H1 (cell line): ENCODE measurements around the gene HAO1. TPM values are rescaled to one million over a fixed set of nuclear protein-coding genes. Genes with fewer than 3 reads are reported as not detected.
A peak's percentile ranks its signal among the peaks of the same experiment; 100 is the strongest.

Experiments
- CTCF ChIA-PET: fragments of 300-600 bp; sonication (Branson Sonifier 250); formaldehyde crosslinking; loops from one replicate; lab custom pipeline; 2021; ENCODE audit not compliant: partially characterized antibody; lab: Charles Lee
- POLR2A ChIA-PET: fragments of 300-600 bp; sonication (Branson Sonifier 250); formaldehyde crosslinking; loops from one replicate; lab custom pipeline; 2021; ENCODE audit warnings: inconsistent platforms; ENCODE audit not compliant: partially characterized antibody; lab: Charles Lee
- DNase-seq, 2 experiments: peaks; one replicate each; pipeline versions ENCODE4 v3.0.0 to v3.0.0-alpha.2; 2010 to 2022; ENCODE audit warnings: low spot score in 2 of 2, low read depth in 1 of 2, mixed read lengths in 1 of 2
- FAIRE-seq: peaks from 2 replicates; lab custom pipeline; 2011; peaks lifted over from hg19 to GRCh38; lab: Jason Lieb, UNC
- H2AFZ ChIP-seq: 2 replicates; pipeline ENCODE4 v1.8.1; 2012; ENCODE audit warnings: low read length, inconsistent platforms
- H2AK5ac ChIP-seq: 2 replicates; pipeline ENCODE4 v1.6.1; 2013; ENCODE audit warnings: low read depth, low read length
- H2BK120ac ChIP-seq: replicated peaks from 2 replicates; pipeline ENCODE3; 2013; ENCODE audit warnings: low read depth, low read length, inconsistent platforms
- H2BK12ac ChIP-seq: 2 replicates; pipeline ENCODE4 v1.6.1; 2013; ENCODE audit warnings: low read depth, low read length
- H2BK15ac ChIP-seq: 2 replicates; pipeline ENCODE4 v1.6.1; 2013; ENCODE audit warnings: low read length
- H2BK20ac ChIP-seq: 2 replicates; pipeline ENCODE4 v1.6.1; 2013; ENCODE audit warnings: low read length
- H2BK5ac ChIP-seq: 2 replicates; pipeline ENCODE4 v1.6.1; 2013; ENCODE audit warnings: low read depth, low read length
- H3K14ac ChIP-seq: 2 replicates; pipeline ENCODE4 v1.6.1; 2013; ENCODE audit warnings: inconsistent platforms; ENCODE audit not compliant: insufficient read length
- H3K18ac ChIP-seq: 2 replicates; pipeline ENCODE4 v1.6.1; 2013; ENCODE audit warnings: low read length; ENCODE audit errors: extremely low read depth
- H3K23ac ChIP-seq: 2 replicates; pipeline ENCODE4 v1.6.1; 2013; ENCODE audit warnings: inconsistent platforms; ENCODE audit not compliant: insufficient read length
- H3K23me2 ChIP-seq: 2 replicates; pipeline ENCODE4 v1.6.1; 2013; ENCODE audit warnings: low read depth, low read length
- H3K27ac ChIP-seq: 2 replicates; pipeline ENCODE4 v1.6.1; 2011; ENCODE audit warnings: low read depth, low read length, inconsistent platforms
- H3K27me3 ChIP-seq, 4 experiments: replicated peaks in 1 of 4; 1 replicate in 1 of 4; 2 replicates in 3 of 4; pipeline versions ENCODE4 v1.6.1 to v1.8.1; 2011 to 2013; ENCODE audit warnings: low read length in 3 of 4, mild to moderate bottlenecking in 3 of 4, inconsistent platforms in 2 of 4, mixed read lengths in 2 of 4, moderate library complexity in 1 of 4; ENCODE audit not compliant: control insufficient read depth in 3 of 4, insufficient read depth in 3 of 4; ENCODE audit errors: extremely low read depth in 1 of 4
- H3K36me3 ChIP-seq, 4 experiments: 2 replicates each; pipeline versions ENCODE4 v1.6.1 to v1.8.1; 2011 to 2013; ENCODE audit warnings: mild to moderate bottlenecking in 4 of 4, low read length in 3 of 4, moderate library complexity in 2 of 4, control low read depth in 1 of 4, inconsistent platforms in 1 of 4; ENCODE audit not compliant: insufficient read depth in 4 of 4, control insufficient read depth in 2 of 4
- H3K4ac ChIP-seq: replicated peaks from 2 replicates; pipeline ENCODE3; 2013; ENCODE audit warnings: low read length, low read depth, mixed read lengths, inconsistent platforms; ENCODE audit not compliant: insufficient read length
- H3K4me1 ChIP-seq, 4 experiments: replicated peaks in 1 of 4; 1 replicate in 1 of 4; 2 replicates in 3 of 4; pipeline versions ENCODE4 v1.6.1 to v1.8.1; 2011 to 2013; ENCODE audit warnings: low read length in 3 of 4, inconsistent platforms in 2 of 4, mixed read lengths in 1 of 4; ENCODE audit not compliant: insufficient read depth in 4 of 4, control insufficient read depth in 3 of 4
- H3K4me2 ChIP-seq, 2 experiments: 2 replicates each; pipeline versions ENCODE4 v1.6.1 to v1.8.1; 2011 to 2013; ENCODE audit warnings: low read depth in 2 of 2, low read length in 2 of 2, control low read depth in 1 of 2, inconsistent platforms in 1 of 2, mild to moderate bottlenecking in 1 of 2; ENCODE audit not compliant: insufficient read depth in 1 of 2
- H3K4me3 ChIP-seq, 4 experiments: fragments of 200-600, 300-600 bp in 1 of 4; sonication (generic), shearing (Covaris generic), sonication (Bioruptor Twin) in 1 of 4; 2 replicates each; pipeline versions ENCODE4 v1.5.1 to v1.8.1; 2011 to 2016; ENCODE audit warnings: low read length in 4 of 4, low read depth in 3 of 4, control low read depth in 2 of 4, inconsistent platforms in 2 of 4, mild to moderate bottlenecking in 2 of 4, mixed read lengths in 1 of 4, moderate library complexity in 1 of 4; ENCODE audit not compliant: insufficient read depth in 2 of 4; ENCODE audit errors: extremely low read depth in 1 of 4
- H3K56ac ChIP-seq: replicated peaks from 2 replicates; pipeline ENCODE3; 2013; ENCODE audit warnings: low read depth, mild to moderate bottlenecking, mixed read lengths, low read length, inconsistent platforms; ENCODE audit not compliant: insufficient read length
- H3K79me1 ChIP-seq: 2 replicates; pipeline ENCODE4 v1.6.1; 2013; ENCODE audit warnings: low read depth, low read length, control low read depth
- H3K79me2 ChIP-seq, 2 experiments: 2 replicates each; pipeline versions ENCODE4 v1.6.1 to v1.8.1; 2012 to 2013; ENCODE audit warnings: low read length in 2 of 2, mild to moderate bottlenecking in 2 of 2, inconsistent platforms in 1 of 2; ENCODE audit not compliant: insufficient read depth in 2 of 2, control insufficient read depth in 1 of 2
- H3K9ac ChIP-seq, 4 experiments: replicated peaks in 1 of 4; 1 replicate in 1 of 4; 2 replicates in 3 of 4; pipeline versions ENCODE4 v1.6.1 to v1.8.1; 2011 to 2013; ENCODE audit warnings: low read depth in 3 of 4, low read length in 3 of 4, control low read depth in 2 of 4, mild to moderate bottlenecking in 2 of 4, moderate library complexity in 2 of 4, inconsistent platforms in 1 of 4; ENCODE audit errors: extremely low read depth in 1 of 4
- H3K9me3 ChIP-seq, 2 experiments: 2 replicates each; pipeline versions ENCODE4 v1.6.1 to v1.8.1; 2012 to 2013; ENCODE audit warnings: mild to moderate bottlenecking in 2 of 2, moderate library complexity in 2 of 2, control low read depth in 1 of 2, inconsistent platforms in 1 of 2, low read depth in 1 of 2, low read length in 1 of 2, mixed read lengths in 1 of 2; ENCODE audit not compliant: insufficient read depth in 2 of 2
- H4K20me1 ChIP-seq, 2 experiments: replicated peaks in 1 of 2; 2 replicates each; pipeline versions ENCODE3 to v1.8.1; 2011 to 2013; ENCODE audit warnings: inconsistent platforms in 2 of 2, low read length in 2 of 2, mild to moderate bottlenecking in 1 of 2; ENCODE audit not compliant: insufficient read depth in 2 of 2, control insufficient read depth in 1 of 2
- H4K5ac ChIP-seq: 2 replicates; pipeline ENCODE4 v1.6.1; 2013; ENCODE audit warnings: low read length, low read depth, mixed read lengths, inconsistent platforms; ENCODE audit not compliant: insufficient read length
- H4K8ac ChIP-seq: 2 replicates; pipeline ENCODE4 v1.8.0; 2013; ENCODE audit warnings: mild to moderate bottlenecking, moderate library complexity, low read length, inconsistent platforms; ENCODE audit not compliant: insufficient read depth; ENCODE audit errors: extremely low read depth
- H4K91ac ChIP-seq: replicated peaks from 2 replicates; pipeline ENCODE3; 2013; ENCODE audit warnings: low read length, mixed read lengths, inconsistent platforms; ENCODE audit not compliant: insufficient read length
- ATF2 ChIP-seq: IDR thresholded peaks from 2 replicates; pipeline ENCODE4 v1.6.1; 2012; ENCODE audit warnings: low read length, inconsistent platforms
- CTCF ChIP-seq, 3 experiments: IDR thresholded peaks; 1 replicate in 2 of 3; 2 replicates in 1 of 3; pipeline versions ENCODE4 v1.5.1 to v1.6.1; 2011; ENCODE audit warnings: low read length in 3 of 3, mild to moderate bottlenecking in 3 of 3, inconsistent platforms in 2 of 3, low read depth in 1 of 3, moderate library complexity in 1 of 3; ENCODE audit not compliant: insufficient read depth in 1 of 3; ENCODE audit errors: control extremely low read depth in 1 of 3
- POLR2AphosphoS5 ChIP-seq: IDR thresholded peaks from 2 replicates; pipeline ENCODE4 v1.6.1; 2011; ENCODE audit warnings: low read depth, low read length
- RAD21 ChIP-seq, 2 experiments: IDR thresholded peaks in 1 of 2; conservative IDR thresholded peaks in 1 of 2; 2 replicates each; pipeline ENCODE4 v1.6.1; 2011; ENCODE audit warnings: low read depth in 2 of 2, low read length in 2 of 2, improper control_type of control experiment in 1 of 2, inconsistent platforms in 1 of 2, mild to moderate bottlenecking in 1 of 2, moderate library complexity in 1 of 2
- WGBS, 2 experiments: shearing (Covaris generic) in 1 of 2; methylation state at CpG; one replicate each; pipeline versions ENCODE4 v1.1.6 to v1.1.7; 2013 to 2015; ENCODE audit warnings: low lambda C conversion rate in 2 of 2, mixed read lengths in 2 of 2, inconsistent platforms in 1 of 2, low coverage in 1 of 2, missing lambda C conversion rate in 1 of 2; ENCODE audit not compliant: insufficient replicate concordance in 2 of 2, insufficient coverage in 1 of 2, insufficient read length in 1 of 2; ENCODE audit errors: extremely low coverage in 1 of 2, missing lambda C conversion rate in 1 of 2; 5-methylcytosine and 5-hydroxymethylcytosine counted together
- polyA plus RNA-seq, 7 experiments: library from polyadenylated mRNA; depleted of rRNA in 3 of 7; stranded (reverse) in 5 of 7; unstranded in 2 of 7; fragments of >200 nt in 5 of 7; fragments of 200-250 nt in 2 of 7; gene quantifications; 1 replicate in 5 of 7; 2 replicates in 1 of 7; 4 replicates in 1 of 7; pipeline versions ENCODE4 v1.2.1 to v1.2.3, GENCODE V29; 2011 to 2013; ENCODE audit warnings: missing spikeins in 2 of 7, mixed read lengths in 2 of 7
- total RNA-seq: library from RNA; stranded (reverse); fragmentation: NEBNext Ultra II Directional; extraction: Animal tissue kit (Norgen Biotek cat#: 25700); gene quantifications from 2 replicates; pipeline ENCODE4 v1.2.1, GENCODE V29; 2021

Gene HAO1
- total and polyA plus RNA-seq, 2 of the 8 experiments (the other 6 are each of a cell fraction or from before 2014, with no cell fraction given): not detected

- Histone ChIP-seq H2AFZ (no peak overlapping the region), H2BK15ac (no peak overlapping the region), H3K4me2 (no peak overlapping the region), H4K5ac (no peak overlapping the region), H4K20me1 (no peaks in the 10 kb centered on the region), H3K4me3 (no peak overlapping the region), H3K27ac (no peak overlapping the region), H3K9ac (no peak overlapping the region), H3K36me3 (no peaks in the 10 kb centered on the region), H2AK5ac (no peak overlapping the region), H2BK5ac (no peak overlapping the region), H3K4ac (no peak overlapping the region), H3K14ac (no peak overlapping the region), H3K18ac (no peak overlapping the region), H3K9me3 (no peaks in the 10 kb centered on the region), H3K23me2 (no peaks in the 10 kb centered on the region), H3K56ac (no peak overlapping the region), H2BK120ac (no peak overlapping the region), H2BK20ac (no peak overlapping the region), H3K4me1 (no peaks in the 10 kb centered on the region), H3K79me1 (no peaks in the 10 kb centered on the region), H4K8ac (no peak overlapping the region), H3K27me3 (no peaks in the 10 kb centered on the region), H3K79me2 (no peaks in the 10 kb centered on the region), H3K23ac (no peak overlapping the region), H4K91ac (no peak overlapping the region), H2BK12ac (no peak overlapping the region)
- FAIRE-seq (no peak), DNase-seq (no peak)
- 61% methylated on average over 1 of the region's 1 CpG; no CpG with 5 or more reads in 1 of the 2 experiments for WGBS, 2 experiments
- ChIA-PET CTCF (interaction anchor here (0.6 to 3.0 kb wide), 22 partner anchors 10 to 875 kb away, joined by 3 to 9 read pairs (median 3); no protein-coding TSS in a partner anchor), POLR2A (no interaction called here)
- peak in 2 of 3 experiments; percentile 18 to 37; a peak in 2 of 4 replicates for TF ChIP-seq CTCF (IDR thresholded peaks at IDR 0.05; ENCODE audit: control extremely low read depth in 1 of 3, insufficient read depth in 1 of 3, low read depth in 1 of 3, low read length in 3 of 3)
- no peak for TF ChIP-seq ATF2
- no peak for TF ChIP-seq POLR2AphosphoS5
- peak; percentile 63 to 69 for TF ChIP-seq RAD21 (IDR thresholded peaks at IDR 0.05 in 1 of 2, conservative IDR thresholded peaks at IDR 0.05 in 1 of 2; ENCODE audit: low read depth in 2 of 2, low read length in 2 of 2)
Observed at GRCh38 chr20:7926767-7927166, 13.5 kb downstream of the HAO1 start.
